HepG2 (cell line): ENCODE measurements around the gene EFCAB8. TPM values are rescaled to one million over a fixed set of nuclear protein-coding genes. Genes with fewer than 3 reads are reported as not detected.

ENCODE experiments used
- BRD4 ChIP-seq: sonication (generic); formaldehyde crosslinking; IDR thresholded peaks from 2 replicates; pipeline ENCODE4 v1.4.0; 2020; ENCODE audit warnings: missing genetic modification reagents
- HIC2 ChIP-seq: sonication (generic); formaldehyde crosslinking; IDR thresholded peaks from 2 replicates; pipeline ENCODE4 v1.9.0; 2022; ENCODE audit warnings: low read depth, missing genetic modification reagents
- IKZF1 ChIP-seq: fragments of 450-650 bp; IDR thresholded peaks from 2 replicates; pipeline ENCODE4 v1.7.1; 2016
- KLF13 ChIP-seq: sonication (generic); formaldehyde crosslinking; IDR thresholded peaks from 2 replicates; pipeline ENCODE4 v1.4.0; 2020; ENCODE audit warnings: mild to moderate bottlenecking, missing genetic modification reagents
- NR3C1 ChIP-seq: sonication (generic); formaldehyde crosslinking; IDR thresholded peaks from 2 replicates; pipeline ENCODE4 v1.4.0; 2020; ENCODE audit warnings: missing genetic modification reagents
- SETDB1 ChIP-seq: sonication (generic); formaldehyde crosslinking; IDR thresholded peaks from 2 replicates; pipeline ENCODE4 v1.5.1; 2020; ENCODE audit warnings: missing genetic modification reagents, mild to moderate bottlenecking, borderline replicate concordance
- SIN3A ChIP-seq: IDR thresholded peaks from 2 replicates; pipeline ENCODE4 v1.6.1; 2011; ENCODE audit warnings: low read depth, mild to moderate bottlenecking, control low read depth, low read length, borderline replicate concordance
- SSRP1 ChIP-seq: IDR thresholded peaks from 2 replicates; pipeline ENCODE4 v1.6.1; 2016; ENCODE audit warnings: control low read depth
- TGIF2 ChIP-seq: IDR thresholded peaks from 2 replicates; pipeline ENCODE4 v1.6.1; 2016; ENCODE audit warnings: control low read depth, missing compliant biosample characterization
- TRIM24 ChIP-seq: sonication (generic); formaldehyde crosslinking; IDR thresholded peaks from 2 replicates; pipeline ENCODE4 v1.8.0; 2022; ENCODE audit warnings: mild to moderate bottlenecking, missing genetic modification reagents
- ZBTB14 ChIP-seq: sonication (generic); formaldehyde crosslinking; IDR thresholded peaks from 2 replicates; pipeline ENCODE4 v1.4.0; 2020; ENCODE audit warnings: missing genetic modification reagents
- ZNF629 ChIP-seq: sonication (generic); formaldehyde crosslinking; conservative IDR thresholded peaks from 2 replicates; pipeline ENCODE4 v1.5.0; 2020; ENCODE audit warnings: missing genetic modification reagents
- ZNF761 ChIP-seq: sonication (generic); formaldehyde crosslinking; conservative IDR thresholded peaks from 2 replicates; pipeline ENCODE4 v1.4.0; 2020; ENCODE audit warnings: mild to moderate bottlenecking, missing genetic modification reagents
- ZNF816 ChIP-seq: sonication (generic); formaldehyde crosslinking; IDR thresholded peaks from 2 replicates; pipeline ENCODE4 v1.8.0; 2022; ENCODE audit warnings: missing genetic modification reagents, mild to moderate bottlenecking, borderline replicate concordance
- polyA plus RNA-seq, 8 experiments: library from polyadenylated mRNA; depleted of rRNA in 3 of 8; stranded (reverse) in 7 of 8; unstranded in 1 of 8; fragments of >200 nt; fragmentation: Illumina TruSeq in 4 of 8; extraction: Trizol in 4 of 8; gene quantifications; 2 replicates each; pipeline versions ENCODE4 v1.2.1 to v1.2.3, GENCODE V29; 2011 to 2016; ENCODE audit warnings: low read depth in 4 of 8, missing spikeins in 1 of 8, mixed read lengths in 1 of 8; ENCODE audit not compliant: insufficient read depth in 1 of 8
- total RNA-seq, 5 experiments: library from RNA; depleted of rRNA; stranded (reverse); fragments of >200 nt; fragmentation: Illumina TruSeq; extraction: Trizol; gene quantifications; 2 replicates each; pipeline ENCODE4 v1.2.3, GENCODE V29; 2016; ENCODE audit warnings: low read depth in 1 of 5
- TF ChIP-seq, protein P1 (sequence below): sonication (generic); formaldehyde crosslinking; conservative IDR thresholded peaks from 2 replicates; pipeline ENCODE4 v1.4.0; 2020; ENCODE audit warnings: mild to moderate bottlenecking, missing genetic modification reagents, moderate library complexity
- TF ChIP-seq, protein P2 (sequence below): IDR thresholded peaks from 2 replicates; pipeline ENCODE4 v1.6.1; 2016; ENCODE audit warnings: missing compliant biosample characterization, missing genetic modification reagents, borderline replicate concordance
- TF ChIP-seq, protein P3 (sequence below): sonication (generic); formaldehyde crosslinking; IDR thresholded peaks from 2 replicates; pipeline ENCODE4 v1.9.0; 2022; ENCODE audit warnings: missing genetic modification reagents, mild to moderate bottlenecking, borderline replicate concordance

EFCAB8 gene
- total and polyA plus RNA-seq, 2 of the 13 experiments (the other 11 are each of a cell fraction or from before 2014, with no cell fraction given), result 0.15 to 0.22 TPM

DNA sequence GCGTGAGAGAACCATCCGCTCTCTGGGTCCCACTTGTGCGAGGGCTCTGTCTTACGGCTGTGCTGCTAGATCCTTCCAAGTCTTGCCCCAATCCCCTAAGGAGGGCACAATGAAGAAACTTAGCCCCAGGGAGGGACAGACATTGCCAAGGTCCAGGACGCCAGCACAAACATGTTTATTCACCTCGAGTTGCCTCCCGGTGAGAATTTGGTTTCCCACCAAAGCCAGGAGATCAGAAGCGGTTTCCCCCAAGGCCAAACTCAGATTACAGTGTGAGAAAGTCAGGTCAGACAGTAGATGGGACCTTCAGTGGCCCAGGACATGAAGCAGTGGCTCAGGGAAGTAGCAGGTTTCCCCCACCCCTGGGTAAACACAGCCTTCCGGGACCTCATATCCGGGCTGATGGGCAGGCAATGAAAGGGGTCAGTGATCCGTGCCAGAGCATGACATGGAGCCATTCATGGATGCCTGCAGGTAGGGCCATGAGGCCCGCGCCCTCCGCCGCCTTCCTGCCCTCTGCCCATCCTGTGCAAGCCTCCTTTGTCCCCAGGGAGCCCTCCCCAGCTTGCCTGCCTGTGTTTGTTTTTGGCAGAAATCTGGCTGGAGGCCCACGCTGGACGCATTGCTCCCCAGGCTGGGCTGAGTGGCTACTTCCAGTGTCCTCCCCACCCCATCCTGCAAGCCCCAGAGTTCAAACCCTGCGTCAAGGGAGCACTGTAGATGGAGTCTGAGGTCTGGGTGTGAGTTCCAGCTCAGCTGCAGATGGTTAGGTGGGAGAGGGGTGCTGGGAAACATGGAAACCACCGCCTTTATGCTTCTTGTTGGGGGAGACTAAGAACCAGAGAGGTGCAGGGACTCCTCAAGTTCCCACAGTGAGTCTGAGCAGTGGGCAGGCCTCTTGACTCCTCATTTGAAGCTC, 150.8 kb downstream of the EFCAB8 start (continued):
- TF ChIP-seq, protein P1, sequence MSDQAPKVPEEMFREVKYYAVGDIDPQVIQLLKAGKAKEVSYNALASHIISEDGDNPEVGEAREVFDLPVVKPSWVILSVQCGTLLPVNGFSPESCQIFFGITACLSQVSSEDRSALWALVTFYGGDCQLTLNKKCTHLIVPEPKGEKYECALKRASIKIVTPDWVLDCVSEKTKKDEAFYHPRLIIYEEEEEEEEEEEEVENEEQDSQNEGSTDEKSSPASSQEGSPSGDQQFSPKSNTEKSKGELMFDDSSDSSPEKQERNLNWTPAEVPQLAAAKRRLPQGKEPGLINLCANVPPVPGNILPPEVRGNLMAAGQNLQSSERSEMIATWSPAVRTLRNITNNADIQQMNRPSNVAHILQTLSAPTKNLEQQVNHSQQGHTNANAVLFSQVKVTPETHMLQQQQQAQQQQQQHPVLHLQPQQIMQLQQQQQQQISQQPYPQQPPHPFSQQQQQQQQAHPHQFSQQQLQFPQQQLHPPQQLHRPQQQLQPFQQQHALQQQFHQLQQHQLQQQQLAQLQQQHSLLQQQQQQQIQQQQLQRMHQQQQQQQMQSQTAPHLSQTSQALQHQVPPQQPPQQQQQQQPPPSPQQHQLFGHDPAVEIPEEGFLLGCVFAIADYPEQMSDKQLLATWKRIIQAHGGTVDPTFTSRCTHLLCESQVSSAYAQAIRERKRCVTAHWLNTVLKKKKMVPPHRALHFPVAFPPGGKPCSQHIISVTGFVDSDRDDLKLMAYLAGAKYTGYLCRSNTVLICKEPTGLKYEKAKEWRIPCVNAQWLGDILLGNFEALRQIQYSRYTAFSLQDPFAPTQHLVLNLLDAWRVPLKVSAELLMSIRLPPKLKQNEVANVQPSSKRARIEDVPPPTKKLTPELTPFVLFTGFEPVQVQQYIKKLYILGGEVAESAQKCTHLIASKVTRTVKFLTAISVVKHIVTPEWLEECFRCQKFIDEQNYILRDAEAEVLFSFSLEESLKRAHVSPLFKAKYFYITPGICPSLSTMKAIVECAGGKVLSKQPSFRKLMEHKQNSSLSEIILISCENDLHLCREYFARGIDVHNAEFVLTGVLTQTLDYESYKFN (CRISPR knock-in tag), result peak; percentile 99
- TF ChIP-seq IKZF1 (no peak), ZBTB14 (CRISPR knock-in tag) (no peak), KLF13 (CRISPR knock-in tag) (0 out of 2 replicates have a peak, but pooled peaks have one; percentile 25), ZNF629 (CRISPR knock-in tag) (no peak), SSRP1 (peak; percentile 87; the same call in 1 of the 2 replicates), HIC2 (CRISPR knock-in tag) (peak; percentile 100), ZNF816 (CRISPR knock-in tag) (peak; percentile 81; the same call in 1 of the 2 replicates), TGIF2 (CRISPR knock-in tag) (peak; percentile 57), NR3C1 (CRISPR knock-in tag) (no peak), TRIM24 (CRISPR knock-in tag) (no peak; the same call in 1 of the 2 replicates), ZNF761 (peak; percentile 99; the same call in 1 of the 2 replicates), SIN3A (peak; percentile 81; the same call in 1 of the 2 replicates), SETDB1 (no peak), BRD4 (CRISPR knock-in tag) (peak; percentile 56; the same call in 1 of the 2 replicates)
- TF ChIP-seq, protein P2, sequence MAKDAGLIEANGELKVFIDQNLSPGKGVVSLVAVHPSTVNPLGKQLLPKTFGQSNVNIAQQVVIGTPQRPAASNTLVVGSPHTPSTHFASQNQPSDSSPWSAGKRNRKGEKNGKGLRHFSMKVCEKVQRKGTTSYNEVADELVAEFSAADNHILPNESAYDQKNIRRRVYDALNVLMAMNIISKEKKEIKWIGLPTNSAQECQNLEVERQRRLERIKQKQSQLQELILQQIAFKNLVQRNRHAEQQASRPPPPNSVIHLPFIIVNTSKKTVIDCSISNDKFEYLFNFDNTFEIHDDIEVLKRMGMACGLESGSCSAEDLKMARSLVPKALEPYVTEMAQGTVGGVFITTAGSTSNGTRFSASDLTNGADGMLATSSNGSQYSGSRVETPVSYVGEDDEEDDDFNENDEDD (CRISPR knock-in tag), result peak; percentile 79; the same call in 1 of the 2 replicates
- TF ChIP-seq, protein P3, sequence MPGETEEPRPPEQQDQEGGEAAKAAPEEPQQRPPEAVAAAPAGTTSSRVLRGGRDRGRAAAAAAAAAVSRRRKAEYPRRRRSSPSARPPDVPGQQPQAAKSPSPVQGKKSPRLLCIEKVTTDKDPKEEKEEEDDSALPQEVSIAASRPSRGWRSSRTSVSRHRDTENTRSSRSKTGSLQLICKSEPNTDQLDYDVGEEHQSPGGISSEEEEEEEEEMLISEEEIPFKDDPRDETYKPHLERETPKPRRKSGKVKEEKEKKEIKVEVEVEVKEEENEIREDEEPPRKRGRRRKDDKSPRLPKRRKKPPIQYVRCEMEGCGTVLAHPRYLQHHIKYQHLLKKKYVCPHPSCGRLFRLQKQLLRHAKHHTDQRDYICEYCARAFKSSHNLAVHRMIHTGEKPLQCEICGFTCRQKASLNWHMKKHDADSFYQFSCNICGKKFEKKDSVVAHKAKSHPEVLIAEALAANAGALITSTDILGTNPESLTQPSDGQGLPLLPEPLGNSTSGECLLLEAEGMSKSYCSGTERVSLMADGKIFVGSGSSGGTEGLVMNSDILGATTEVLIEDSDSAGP (CRISPR knock-in tag), result peak; percentile 96
